HG03457 (cell line): Measurements from ENCODE around the gene MORN5.
A peak's percentile ranks its signal among the peaks of the same experiment; 100 is the strongest.

ENCODE experiments used
- ATAC-seq: cut with Tn5 transposase; IDR thresholded peaks from one replicate; pipeline ENCODE4 v1.9.1; 2021; ENCODE audit warnings: moderate number of reproducible peaks; ENCODE audit not compliant: unreplicated experiment

MORN5 gene

GRCh38 chr9:122143296-122143695, 16.4 kb upstream of the MORN5 start:
- ATAC-seq, result no peak

DNA sequence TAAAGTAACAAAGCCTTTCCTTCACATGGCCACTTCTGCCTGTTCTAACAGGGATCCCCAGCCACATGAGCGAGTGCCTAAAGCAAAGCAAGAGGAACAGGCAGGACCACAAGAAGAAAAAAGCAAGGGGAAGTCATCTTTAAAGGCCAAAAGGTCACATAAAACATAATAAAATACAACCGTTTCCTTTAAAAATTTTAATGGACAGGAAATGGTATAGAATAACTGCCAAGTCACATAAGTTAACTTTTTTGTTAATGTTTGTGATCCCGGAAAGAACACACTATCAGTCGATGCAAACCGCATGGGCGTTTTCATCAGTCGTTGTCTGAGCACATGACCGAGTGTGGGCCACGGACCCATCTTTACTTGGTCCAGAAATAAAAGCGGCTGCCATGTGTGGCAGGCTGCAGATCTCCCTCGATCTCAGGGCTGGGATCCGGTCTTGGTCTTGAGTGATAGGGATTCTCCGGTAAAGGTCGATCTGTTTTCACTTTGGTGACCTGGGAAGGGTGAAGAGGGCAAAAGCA, 15.8 kb upstream of the MORN5 start:
- ATAC-seq, result no peak

GRCh38 chr9:122144836-122145591, 14.7 kb upstream of the MORN5 start:
- no peak for ATAC-seq

- ATAC-seq, result no peak
Measured at GRCh38 chr9:122145592-122145863, 14.2 kb upstream of the MORN5 start.

DNA sequence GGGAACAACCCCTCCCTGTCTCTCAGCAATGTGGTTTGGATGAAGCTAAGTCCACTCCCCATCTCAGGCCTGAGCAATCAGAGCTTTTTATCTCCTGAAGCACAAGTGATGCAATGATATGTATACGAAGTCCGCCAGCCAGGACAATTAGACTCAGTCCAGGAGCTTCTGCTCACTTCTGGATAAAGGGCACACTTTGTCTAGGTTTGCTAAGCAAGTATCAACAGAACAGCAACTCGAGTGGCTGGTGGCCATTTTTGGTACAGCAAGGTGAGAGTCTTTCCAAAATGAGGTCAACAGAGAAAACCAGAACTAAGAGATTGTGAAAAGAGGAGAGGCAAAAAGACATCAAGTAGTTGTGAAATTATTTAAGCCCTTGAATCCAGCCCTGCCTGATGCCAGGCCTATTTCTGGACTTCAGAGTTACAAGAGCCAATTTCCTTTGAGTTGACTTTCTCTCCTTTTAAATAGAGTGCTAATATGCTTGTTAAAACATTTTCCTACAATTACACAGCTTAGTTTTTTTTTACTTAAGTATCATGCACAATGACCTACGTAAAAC, 8.4 kb upstream of the MORN5 start:
- ATAC-seq, result no peak

GRCh38 chr9:122155796-122156195, 3.9 kb upstream of the MORN5 start:
- no peak for ATAC-seq

GRCh38 chr9:122158202-122158601, 1.5 kb upstream of the MORN5 start:
- peak; percentile 45 for ATAC-seq

DNA sequence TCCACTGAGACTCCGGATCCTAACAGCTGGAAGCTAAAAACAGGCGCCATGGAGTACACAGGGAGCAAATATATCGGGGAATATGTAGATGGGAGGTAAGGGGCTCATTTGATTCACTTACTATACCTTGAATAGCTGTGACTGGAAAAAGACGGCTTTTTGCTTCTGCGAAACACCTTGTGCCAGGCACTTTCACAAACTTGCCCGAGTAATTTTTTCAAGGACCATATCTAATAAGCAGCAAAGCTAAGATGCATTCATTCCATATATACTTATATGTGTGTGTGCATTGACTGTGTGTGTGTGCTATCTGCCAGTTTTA, 178 bp downstream of the MORN5 start:
- no peak for ATAC-seq

DNA sequence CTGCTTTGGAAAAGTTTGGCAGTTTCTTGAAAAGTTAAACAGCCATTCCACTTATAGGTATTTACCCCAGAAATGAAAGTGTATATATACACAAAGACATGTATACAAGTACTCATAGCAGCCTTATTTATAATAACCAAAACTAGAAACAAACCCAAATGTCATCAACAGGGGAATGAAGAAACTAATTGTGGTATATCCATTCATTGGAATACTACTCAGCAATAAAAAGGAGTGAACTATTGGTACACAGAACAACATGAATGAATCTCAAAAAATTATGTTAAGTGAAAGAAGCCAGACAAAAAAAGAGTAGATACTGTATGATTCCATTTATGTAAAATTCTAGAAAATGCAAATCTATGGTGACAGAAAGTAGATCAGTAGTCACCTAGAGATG, 2.7 kb downstream of the MORN5 start:
- ATAC-seq, result no peak

GRCh38 chr9:122164286-122164685, 4.6 kb downstream of the MORN5 start:
- no peak for ATAC-seq

- ATAC-seq, result no peak
Measured at GRCh38 chr9:122168356-122168755, 8.6 kb downstream of the MORN5 start.

DNA sequence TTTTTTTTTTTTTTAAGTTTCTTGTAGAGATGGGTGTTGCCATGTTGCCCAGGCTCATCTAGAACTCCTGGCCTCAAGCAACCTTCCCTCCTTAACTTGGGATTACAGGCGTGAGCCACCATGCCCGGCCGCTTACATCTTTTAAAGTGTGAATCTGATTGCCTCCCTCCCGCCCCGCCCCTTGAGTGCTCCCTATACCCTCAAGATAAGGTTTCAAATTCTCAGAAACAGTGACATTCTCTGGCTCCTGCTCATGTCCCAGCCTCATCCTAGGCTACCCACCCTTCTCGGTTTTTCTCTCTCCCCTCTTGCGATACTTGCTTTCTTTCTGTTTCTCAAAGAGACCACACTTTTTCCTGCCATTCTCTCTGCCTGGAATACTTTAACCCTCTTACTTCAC, 12.4 kb downstream of the MORN5 start:
- ATAC-seq, result no peak

DNA sequence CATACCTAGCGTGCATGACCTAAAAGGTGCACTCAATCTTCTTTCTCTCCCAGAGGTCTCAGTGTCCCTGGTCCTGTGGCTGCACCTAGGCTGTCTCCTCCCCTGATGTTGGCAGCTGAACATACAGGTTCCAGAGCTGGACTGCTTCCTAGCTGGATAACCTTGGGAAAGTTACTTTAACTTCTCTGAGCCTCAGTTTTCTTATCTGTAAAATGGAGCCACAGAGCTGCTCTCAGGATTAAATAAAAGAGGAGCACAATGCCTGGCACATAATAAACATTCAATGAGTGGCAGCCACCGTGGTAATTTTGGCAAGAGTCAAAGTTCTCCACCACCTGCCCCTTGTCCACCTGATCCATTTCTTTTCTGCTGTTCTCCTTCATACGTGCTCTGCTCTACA, 14.0 kb downstream of the MORN5 start:
- no peak for ATAC-seq

- no peak for ATAC-seq
Measured at GRCh38 chr9:122176916-122177315, 17.2 kb downstream of the MORN5 start.

- ATAC-seq, result no peak
Measured at GRCh38 chr9:122179054-122179689, 19.5 kb downstream of the MORN5 start.

GRCh38 chr9:122179690-122180074, 20.0 kb downstream of the MORN5 start:
- ATAC-seq, result no peak

DNA sequence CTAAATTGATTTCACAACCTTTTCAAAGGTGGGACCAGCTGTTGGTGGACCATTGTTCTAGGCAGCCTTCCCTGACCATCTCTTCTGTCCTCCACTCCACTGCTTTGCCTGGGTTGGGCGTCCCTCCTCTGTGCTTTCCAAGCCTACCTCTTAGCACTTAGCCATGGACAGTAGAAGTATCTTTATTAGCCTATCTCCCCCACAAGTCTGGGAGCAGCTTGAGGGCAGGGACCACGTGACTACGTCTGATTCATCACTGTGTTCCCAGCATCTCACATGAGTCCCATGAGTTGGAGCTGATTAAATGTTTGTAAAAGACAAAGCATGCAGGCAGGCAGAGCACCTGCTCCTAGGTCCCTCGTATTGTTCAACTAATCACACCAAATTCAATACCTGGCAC, 20.9 kb downstream of the MORN5 start:
- no peak for ATAC-seq

DNA sequence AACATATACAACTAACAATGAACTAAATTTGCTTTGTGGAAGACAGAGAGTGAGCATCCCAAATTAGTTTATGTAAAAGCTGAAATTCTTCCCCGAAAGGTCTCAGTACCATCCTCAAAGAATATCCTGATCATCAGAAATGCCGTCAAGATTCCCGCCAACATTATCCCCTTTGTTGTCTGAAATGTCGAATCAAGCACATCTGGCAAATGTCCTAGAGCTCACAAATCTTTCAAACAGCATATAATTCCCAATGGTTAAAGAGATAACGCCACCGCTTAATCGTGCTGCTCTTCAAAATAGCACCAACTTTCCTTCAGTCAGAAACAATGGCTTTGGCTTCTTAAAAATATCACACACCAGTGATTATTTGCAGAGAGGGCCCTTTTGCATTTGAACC, 23.8 kb downstream of the MORN5 start:
- ATAC-seq, result no peak

DNA sequence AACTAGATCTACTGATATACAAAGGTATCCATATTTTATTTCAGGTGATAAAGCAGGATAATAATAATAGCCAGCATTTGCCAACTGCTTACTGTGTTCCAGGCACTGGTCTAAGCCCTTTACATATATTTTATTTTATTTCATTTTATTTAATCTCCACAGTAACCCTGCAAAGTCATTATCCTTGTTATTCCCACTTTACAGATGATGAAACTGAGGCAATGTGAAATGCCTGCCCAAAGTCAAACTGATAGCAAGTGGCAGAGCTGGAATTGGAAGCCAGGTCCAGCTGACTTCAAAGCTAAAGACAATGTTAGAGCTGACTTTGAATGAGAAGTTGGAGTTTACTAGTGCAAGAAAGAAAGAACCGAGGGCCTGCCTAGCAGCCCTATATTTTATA, 24.8 kb downstream of the MORN5 start:
- no peak for ATAC-seq

GRCh38 chr9:122186301-122186700, 26.6 kb downstream of the MORN5 start:
- no peak for ATAC-seq

DNA sequence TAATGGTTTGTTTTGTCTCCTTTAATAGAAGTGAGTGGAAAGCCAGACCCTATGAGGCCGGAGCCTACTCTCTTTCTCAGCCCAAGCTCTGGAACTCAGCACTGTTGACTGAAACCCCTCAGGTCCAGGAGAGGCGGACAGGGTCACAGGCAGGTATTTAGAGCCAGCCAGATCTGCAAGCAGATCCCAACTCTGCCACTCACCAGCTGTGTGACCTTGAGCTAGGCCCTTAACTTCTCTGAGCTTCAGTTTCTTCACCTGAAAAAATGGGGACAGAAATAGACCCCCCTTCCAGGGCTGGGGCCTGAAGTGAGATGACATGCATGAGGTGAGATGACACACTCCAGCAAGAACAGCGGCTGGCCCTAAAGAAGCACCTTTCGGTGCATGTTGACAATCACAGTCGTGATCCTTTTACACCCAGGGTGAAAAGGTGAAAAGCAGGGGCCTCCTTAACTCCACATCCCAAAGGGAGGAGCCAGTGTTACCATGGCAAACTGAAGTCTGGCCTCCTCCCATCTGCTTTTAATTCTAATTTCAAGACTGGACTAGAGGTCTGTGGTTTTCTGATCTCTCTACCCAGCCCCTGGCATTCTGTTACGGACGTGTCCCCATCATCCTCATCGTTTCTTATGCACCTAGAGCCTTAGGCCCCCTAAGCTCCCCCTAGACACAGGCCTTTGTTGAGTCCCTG, 27.2 kb downstream of the MORN5 start:
- no peak for ATAC-seq

- ATAC-seq, result no peak
Measured at GRCh38 chr9:122188369-122188768, 28.7 kb downstream of the MORN5 start.
